Measurements from ENCODE around the gene DHRS2.

The DHRS2 gene

GRCh38 chr14:23694085-23694948, 58.2 kb downstream of the DHRS2 start:
- no peak for TF ChIP-seq CTCF (conservative IDR thresholded peaks at IDR 0.05; ENCODE audit: low read depth, low read length)
- H3K4me3 ChIP-seq (ENCODE audit: low read depth, low read length), result no peak overlapping the region
- peak; percentile 60 for DNase-seq (ENCODE audit: low read depth)
